Measurements from ENCODE around the gene GPC1. TPM values are rescaled to one million over a fixed set of nuclear protein-coding genes. Genes with fewer than 3 reads are reported as not detected.

Gene GPC1
- total RNA-seq, 2 donors from 2014 or later = 37.8 to 69.7 TPM

- H3K9ac ChIP-seq (ENCODE audit: extremely low read depth, low read length, poor library complexity, severe bottlenecking) = no peak overlapping the region
- no peak overlapping the region for H3K27ac ChIP-seq (ENCODE audit: low read depth, low read length)
- Mint-ChIP-seq H3K27me3 (ENCODE audit: insufficient read depth) (no peaks in the 10 kb centered on the region), H3K27ac (no peak overlapping the region), H3K36me3 (ENCODE audit: low read depth) (peaks cover 19% of the 10 kb centered on the region), H3K4me1 (no peaks in the 10 kb centered on the region), H3K9me3 (no peaks in the 10 kb centered on the region), H3K4me3 (no peak overlapping the region)
- no peaks in the 10 kb centered on the region for H3K4me1 ChIP-seq (ENCODE audit: control insufficient read depth, insufficient read depth, low read length)
- DNase-seq = no peak
- peaks cover 4% of the 10 kb centered on the region for H3K36me3 ChIP-seq (ENCODE audit: control insufficient read depth, insufficient read depth, low read length)
- H3K27me3 ChIP-seq (ENCODE audit: control insufficient read depth, insufficient read depth, low read length, poor library complexity, severe bottlenecking) = no peaks in the 10 kb centered on the region
- 95 to 96% methylated on average over 21 of the region's 21 CpGs for WGBS, 2 experiments (ENCODE audit: insufficient coverage in 1 of 2, insufficient read length in 1 of 2)
- no peaks in the 10 kb centered on the region for H3K9me3 ChIP-seq (ENCODE audit: control insufficient read depth, low read length)
- TF ChIP-seq, protein P1, sequence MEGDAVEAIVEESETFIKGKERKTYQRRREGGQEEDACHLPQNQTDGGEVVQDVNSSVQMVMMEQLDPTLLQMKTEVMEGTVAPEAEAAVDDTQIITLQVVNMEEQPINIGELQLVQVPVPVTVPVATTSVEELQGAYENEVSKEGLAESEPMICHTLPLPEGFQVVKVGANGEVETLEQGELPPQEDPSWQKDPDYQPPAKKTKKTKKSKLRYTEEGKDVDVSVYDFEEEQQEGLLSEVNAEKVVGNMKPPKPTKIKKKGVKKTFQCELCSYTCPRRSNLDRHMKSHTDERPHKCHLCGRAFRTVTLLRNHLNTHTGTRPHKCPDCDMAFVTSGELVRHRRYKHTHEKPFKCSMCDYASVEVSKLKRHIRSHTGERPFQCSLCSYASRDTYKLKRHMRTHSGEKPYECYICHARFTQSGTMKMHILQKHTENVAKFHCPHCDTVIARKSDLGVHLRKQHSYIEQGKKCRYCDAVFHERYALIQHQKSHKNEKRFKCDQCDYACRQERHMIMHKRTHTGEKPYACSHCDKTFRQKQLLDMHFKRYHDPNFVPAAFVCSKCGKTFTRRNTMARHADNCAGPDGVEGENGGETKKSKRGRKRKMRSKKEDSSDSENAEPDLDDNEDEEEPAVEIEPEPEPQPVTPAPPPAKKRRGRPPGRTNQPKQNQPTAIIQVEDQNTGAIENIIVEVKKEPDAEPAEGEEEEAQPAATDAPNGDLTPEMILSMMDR (conservative IDR thresholded peaks at IDR 0.05) = no peak
- no peak overlapping the region for H3K4me3 ChIP-seq (ENCODE audit: low read length)
Measured at GRCh38 chr2:240463866-240464481, 28.5 kb downstream of the GPC1 start.

GRCh38 chr2:240464514-240465241 lies 29.2 kb downstream of the GPC1 start:
- H3K9ac ChIP-seq (ENCODE audit: extremely low read depth, low read length, poor library complexity, severe bottlenecking) = no peak overlapping the region
- no peak overlapping the region for H3K4me3 Mint-ChIP-seq
- TF ChIP-seq, protein P1 (conservative IDR thresholded peaks at IDR 0.05) = no peak
- no peak overlapping the region for H3K4me3 ChIP-seq (ENCODE audit: low read length)
- H3K9me3 ChIP-seq (ENCODE audit: control insufficient read depth, low read length) = no peaks in the 10 kb centered on the region
- H3K27ac ChIP-seq (ENCODE audit: low read depth, low read length) = no peak overlapping the region
- no peaks in the 10 kb centered on the region for H3K27me3 ChIP-seq (ENCODE audit: control insufficient read depth, insufficient read depth, low read length, poor library complexity, severe bottlenecking)
- no peaks in the 10 kb centered on the region for H3K27me3 Mint-ChIP-seq (ENCODE audit: insufficient read depth)
- peaks cover 4% of the 10 kb centered on the region for H3K36me3 ChIP-seq (ENCODE audit: control insufficient read depth, insufficient read depth, low read length)
- 82 to 93% methylated on average over 27 to 43 of the region's 43 CpGs for WGBS, 2 experiments (ENCODE audit: insufficient coverage in 1 of 2, insufficient read length in 1 of 2)
- H3K27ac Mint-ChIP-seq = no peak overlapping the region
- no peaks in the 10 kb centered on the region for H3K9me3 Mint-ChIP-seq
- H3K4me1 ChIP-seq (ENCODE audit: control insufficient read depth, insufficient read depth, low read length) = no peaks in the 10 kb centered on the region
- H3K36me3 Mint-ChIP-seq (ENCODE audit: low read depth) = peaks cover 19% of the 10 kb centered on the region
- DNase-seq = no peak
- no peaks in the 10 kb centered on the region for H3K4me1 Mint-ChIP-seq

- Histone ChIP-seq H3K9me3 (ENCODE audit: control insufficient read depth, low read length) (no peaks in the 10 kb centered on the region), H3K27me3 (ENCODE audit: control insufficient read depth, insufficient read depth, low read length, poor library complexity, severe bottlenecking) (no peaks in the 10 kb centered on the region), H3K4me3 (ENCODE audit: low read length) (no peak overlapping the region), H3K27ac (ENCODE audit: low read depth, low read length) (no peak overlapping the region), H3K9ac (ENCODE audit: extremely low read depth, low read length, poor library complexity, severe bottlenecking) (no peak overlapping the region), H3K4me1 (ENCODE audit: control insufficient read depth, insufficient read depth, low read length) (no peaks in the 10 kb centered on the region), H3K36me3 (ENCODE audit: control insufficient read depth, insufficient read depth, low read length) (peaks cover 4% of the 10 kb centered on the region)
- Mint-ChIP-seq H3K4me1 (no peaks in the 10 kb centered on the region), H3K27ac (no peak overlapping the region), H3K4me3 (no peak overlapping the region), H3K36me3 (ENCODE audit: low read depth) (peaks cover 19% of the 10 kb centered on the region), H3K27me3 (ENCODE audit: insufficient read depth) (peaks cover 3% of the 10 kb centered on the region), H3K9me3 (no peaks in the 10 kb centered on the region)
- DNase-seq = no peak
- TF ChIP-seq, protein P1 (conservative IDR thresholded peaks at IDR 0.05) = no peak
- 94 to 96% methylated on average over 10 to 22 of the region's 22 CpGs for WGBS, 2 experiments (ENCODE audit: insufficient coverage in 1 of 2, insufficient read length in 1 of 2)
Measured at GRCh38 chr2:240465268-240465764, 29.9 kb downstream of the GPC1 start.

All from endodermal cell (in vitro differentiated cells).